NCI-H1048 (cell line): ENCODE measurements around the gene TMED8.
"Not testable (repeated sequence)": the region's sequence is repeated elsewhere in the genome, so short reads cannot be mapped to it uniquely, and the experiment has no call there.

Source experiments
- DNase-seq: peaks from one replicate; lab custom pipeline; 2025; lab: John Stamatoyannopoulos, UW

TMED8 gene

DNA sequence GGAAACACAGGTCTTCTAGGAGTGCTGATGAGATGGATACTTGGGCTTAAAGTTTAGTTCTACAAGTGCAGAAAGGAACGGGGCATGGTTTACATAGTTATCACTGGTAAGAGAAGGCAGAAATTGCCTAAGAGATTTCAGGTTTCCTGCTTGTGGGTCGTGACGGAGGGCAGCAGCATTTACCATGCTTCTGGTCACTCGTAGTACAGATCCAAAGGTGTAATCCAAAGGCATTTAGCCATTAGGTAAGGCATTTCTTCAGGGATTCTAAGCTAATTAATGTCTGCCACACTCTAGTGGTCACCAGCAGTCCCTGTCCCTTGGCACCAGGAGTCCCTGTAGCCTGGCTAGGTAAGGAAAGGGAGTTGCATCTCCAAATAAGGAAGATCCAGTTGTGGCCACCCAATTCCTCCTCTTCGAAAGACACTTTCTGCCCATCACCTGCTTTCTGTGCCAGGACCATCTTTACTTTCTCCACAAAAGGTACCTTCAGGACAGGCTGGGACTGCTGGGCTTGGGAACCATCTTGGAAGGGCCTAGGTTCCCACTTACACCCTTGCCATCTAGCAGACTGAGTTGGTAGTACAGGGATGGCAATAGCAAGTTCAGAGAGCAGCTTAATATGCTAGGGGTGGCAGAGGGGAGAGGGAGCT, 54.5 kb downstream of the TMED8 start:
- DNase-seq = no peak

- peak; percentile 81 for DNase-seq
Measured at GRCh38 chr14:77320238-77320935, 56.5 kb downstream of the TMED8 start, which contains the start of gene POMT2. POMT2 (minus strand) TSS chr14:77320883; CDS start chr14:77320681, 202 bp downstream.

DNA sequence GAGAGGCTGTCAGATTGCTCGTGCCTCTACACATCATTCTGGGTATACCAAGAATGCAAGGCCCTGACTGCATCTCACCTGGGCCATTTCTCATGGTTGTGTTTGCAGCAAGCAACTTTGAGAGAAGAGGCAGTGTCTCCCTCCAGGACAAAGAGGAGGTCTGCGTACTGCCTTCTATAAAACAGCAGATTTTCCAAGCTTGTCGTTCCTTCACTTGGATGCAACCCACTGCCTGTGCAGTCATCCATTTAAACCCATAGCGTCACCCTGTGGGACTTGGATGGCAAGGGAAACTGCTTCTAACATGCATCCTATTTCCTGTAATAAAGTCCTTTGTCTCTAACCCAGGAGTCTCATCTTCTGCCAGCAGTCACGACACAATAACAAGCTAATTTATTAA, 57.5 kb downstream of the TMED8 start:
- DNase-seq = no peak

DNA sequence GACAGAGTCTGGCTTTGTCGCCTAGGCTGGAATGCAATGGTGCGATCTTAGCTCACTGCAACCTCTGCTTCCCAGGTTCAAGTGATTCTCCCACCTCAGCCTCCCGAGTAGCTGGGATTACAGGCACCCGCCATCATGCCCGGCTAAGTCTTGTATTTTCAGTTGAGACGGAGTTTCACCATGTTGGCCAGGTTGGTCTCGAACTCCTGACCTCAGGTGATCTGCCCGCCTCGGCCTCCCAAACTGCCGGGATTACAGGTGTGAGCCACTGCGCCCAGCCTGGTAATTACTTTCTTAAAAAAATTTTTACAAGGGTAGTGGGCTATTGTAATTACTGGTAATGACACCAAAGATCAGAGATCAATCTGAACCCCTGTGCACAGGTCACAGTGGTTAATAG, 58.1 kb downstream of the TMED8 start:
- DNase-seq = not testable (repeated sequence)

DNA sequence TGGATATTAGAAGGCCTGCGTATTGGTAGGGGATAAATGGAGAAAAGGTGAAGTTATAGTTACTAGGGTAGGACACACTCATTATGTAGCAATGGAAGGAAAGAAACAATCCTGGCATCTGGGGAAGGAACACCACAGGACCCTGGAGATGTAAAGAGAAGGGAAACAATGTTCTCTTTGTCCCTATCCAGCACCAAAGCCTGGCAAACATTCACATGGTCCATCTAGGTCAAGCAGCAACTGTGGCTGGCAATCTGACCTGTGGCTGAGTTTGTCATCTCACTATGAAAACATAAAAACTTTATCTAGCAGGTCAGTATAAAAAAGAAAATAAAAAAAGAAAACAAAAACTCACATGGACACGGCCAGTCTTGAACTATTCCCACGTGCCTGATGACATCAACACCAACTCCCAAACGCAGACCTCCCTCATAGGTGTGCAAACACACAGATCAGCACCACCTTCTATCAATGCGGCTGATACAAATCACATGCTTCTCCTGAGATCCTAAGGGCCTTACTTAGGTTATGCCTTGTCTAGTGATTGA, 58.8 kb downstream of the TMED8 start:
- DNase-seq = no peak

- DNase-seq = no peak
Measured at GRCh38 chr14:77316872-77317301, 60.0 kb downstream of the TMED8 start.

DNA sequence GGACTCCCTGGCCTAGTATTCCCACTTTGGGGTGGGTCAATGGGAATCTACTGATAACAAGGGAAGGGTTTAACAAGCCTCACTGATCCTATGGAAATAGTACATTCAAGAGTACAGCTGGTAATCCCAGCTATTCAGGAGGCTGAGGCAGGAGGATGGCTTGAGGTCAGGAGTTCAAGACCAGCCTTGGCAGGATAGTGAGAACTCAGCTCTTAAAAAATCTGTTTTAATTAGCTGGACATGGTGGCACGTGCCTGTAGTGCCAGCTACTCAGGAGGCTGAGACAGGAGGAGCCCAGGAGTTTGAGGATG, 60.7 kb downstream of the TMED8 start:
- DNase-seq = no peak

- DNase-seq = no peak
Measured at GRCh38 chr14:77314539-77315457, 62.1 kb downstream of the TMED8 start.

DNA sequence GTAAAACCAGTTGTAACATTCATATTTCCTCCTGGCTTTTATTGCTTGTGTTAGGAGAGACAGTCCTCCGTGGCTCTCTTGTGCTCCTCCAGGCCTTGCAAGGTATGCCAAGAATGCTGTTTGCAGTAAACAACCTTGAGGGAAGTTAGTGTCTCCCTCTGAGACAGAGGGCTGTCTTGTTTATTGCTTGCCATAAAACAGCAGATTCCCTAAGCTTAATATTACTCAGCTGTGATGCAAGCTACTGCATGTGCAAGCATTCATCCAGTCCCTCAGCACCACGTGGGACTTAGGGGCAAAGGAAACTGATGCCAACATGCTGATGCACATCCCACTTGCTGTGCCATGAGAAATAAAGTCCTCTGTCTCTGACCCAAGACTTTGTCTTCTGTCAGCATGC, 62.9 kb downstream of the TMED8 start:
- DNase-seq = no peak

DNA sequence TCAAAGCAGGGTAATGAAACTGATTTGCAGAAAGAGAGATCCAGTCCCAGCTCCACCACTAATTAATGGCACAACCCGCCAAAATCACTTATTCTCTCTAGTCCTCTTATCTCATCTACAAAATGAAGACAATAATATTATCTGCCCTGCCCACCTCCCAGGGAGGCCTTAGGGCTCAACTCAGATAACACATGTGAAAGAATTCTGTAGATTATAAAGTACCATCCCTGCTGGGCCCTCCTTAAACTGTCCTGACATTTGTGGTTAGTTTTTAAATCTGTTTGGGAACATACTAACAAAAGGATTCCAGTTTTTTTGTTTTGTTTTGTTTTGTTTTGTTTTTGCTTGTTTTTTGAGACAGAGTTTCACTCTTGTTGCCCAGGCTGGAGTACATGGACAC, 63.5 kb downstream of the TMED8 start:
- DNase-seq = no peak

DNA sequence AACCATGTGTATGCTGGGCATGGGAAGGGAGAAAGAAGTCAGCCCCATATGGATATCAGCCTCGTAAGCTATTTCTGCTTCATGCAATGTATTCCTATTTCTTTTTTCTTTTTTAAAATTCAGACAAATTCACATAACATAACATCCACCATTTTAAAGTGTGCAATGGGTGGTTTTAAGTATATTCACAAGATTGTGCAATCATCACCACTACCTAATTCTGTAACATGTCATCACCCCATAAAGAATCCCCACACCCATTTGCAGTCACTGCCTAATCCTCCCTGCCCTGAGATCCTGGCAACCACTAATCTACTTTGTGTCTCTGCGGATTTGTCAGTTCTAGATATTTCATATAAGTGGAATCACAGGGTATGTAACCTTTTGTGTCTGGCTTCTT, 65.7 kb downstream of the TMED8 start:
- DNase-seq = no peak

GRCh38 chr14:77310026-77310425, 66.9 kb downstream of the TMED8 start:
- no peak for DNase-seq

GRCh38 chr14:77309131-77309530, 67.8 kb downstream of the TMED8 start:
- no peak for DNase-seq

GRCh38 chr14:77306851-77307496, 69.9 kb downstream of the TMED8 start:
- DNase-seq = no peak

DNA sequence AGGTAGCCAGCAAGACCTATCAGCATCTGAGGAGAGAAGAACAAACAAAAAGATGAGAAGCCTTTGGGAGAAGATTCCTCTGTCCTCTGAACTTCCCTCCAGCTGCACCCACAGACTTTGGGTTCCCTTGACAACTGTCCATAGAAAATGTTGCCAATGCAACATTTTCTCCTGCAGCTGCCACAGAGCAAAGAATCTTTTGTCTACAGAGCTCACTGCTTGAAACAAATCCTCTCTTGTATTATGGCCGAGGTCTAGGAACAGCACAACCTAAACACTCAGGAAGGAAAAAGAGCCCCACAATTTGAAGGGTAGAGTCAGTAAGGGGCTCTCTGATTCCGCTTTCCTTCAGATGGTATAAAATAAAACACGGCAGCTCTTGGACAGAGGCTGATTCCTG, 70.5 kb downstream of the TMED8 start:
- DNase-seq = no peak

DNA sequence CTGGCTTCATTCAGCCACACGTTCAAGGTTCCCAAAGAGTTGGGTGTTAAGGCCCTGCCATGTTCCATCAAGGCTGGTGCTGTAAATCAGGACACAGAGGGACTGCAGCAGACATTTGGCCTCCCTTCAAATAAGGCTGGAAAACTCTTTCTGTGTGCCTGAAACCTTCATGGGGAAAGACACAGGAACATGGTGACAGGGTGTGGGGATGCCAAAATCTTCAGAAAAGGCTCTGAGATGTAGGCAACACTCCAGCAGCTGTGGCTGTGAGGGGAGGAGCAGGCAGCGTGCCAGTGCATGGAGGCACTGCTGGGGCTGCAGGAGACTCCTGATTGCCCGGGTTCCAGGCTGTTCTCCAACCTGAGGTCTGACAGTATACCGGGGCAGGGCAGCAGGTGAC, 71.2 kb downstream of the TMED8 start:
- no peak for DNase-seq

- DNase-seq = no peak
Measured at GRCh38 chr14:77303417-77304156, 73.3 kb downstream of the TMED8 start.

DNA sequence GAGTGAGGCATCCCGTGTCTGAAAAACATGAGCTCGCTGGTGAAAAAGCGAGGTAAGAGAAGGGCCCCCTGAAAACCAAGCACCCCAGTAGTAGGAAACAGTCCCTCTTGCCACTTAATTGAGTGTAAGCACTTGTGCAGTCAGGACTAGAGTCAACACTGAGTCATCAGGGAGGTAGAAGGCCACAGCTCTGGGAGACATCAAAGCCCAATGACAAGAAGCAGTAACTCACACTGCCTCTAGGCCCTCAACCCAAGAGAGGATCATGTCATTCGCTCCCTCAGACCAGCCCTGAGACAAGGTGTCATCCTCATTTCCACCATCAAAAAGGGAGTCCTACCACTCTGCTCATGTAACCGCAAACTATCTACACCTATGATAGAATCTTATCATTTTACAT, 74.0 kb downstream of the TMED8 start:
- DNase-seq = no peak

DNA sequence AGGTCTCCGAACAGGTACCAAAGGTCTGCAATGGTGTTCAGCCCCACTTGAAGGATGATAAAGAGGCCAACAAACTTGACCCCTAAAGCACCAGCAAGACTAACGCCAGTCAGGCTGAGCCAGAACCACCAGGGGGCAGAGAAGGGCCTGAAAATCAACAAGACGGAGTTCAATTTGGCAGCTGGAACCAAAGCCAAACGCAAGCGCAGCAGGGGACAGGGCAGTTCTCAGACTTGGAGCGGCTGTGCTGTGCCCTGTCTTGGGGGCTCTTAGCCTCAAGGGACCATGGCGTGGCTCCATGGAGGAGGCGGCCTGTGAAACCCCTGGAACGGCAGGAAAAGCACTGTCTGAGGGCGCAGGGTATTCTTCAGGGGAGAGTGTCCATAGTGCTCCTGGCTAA, 75.8 kb downstream of the TMED8 start:
- DNase-seq = no peak

DNA sequence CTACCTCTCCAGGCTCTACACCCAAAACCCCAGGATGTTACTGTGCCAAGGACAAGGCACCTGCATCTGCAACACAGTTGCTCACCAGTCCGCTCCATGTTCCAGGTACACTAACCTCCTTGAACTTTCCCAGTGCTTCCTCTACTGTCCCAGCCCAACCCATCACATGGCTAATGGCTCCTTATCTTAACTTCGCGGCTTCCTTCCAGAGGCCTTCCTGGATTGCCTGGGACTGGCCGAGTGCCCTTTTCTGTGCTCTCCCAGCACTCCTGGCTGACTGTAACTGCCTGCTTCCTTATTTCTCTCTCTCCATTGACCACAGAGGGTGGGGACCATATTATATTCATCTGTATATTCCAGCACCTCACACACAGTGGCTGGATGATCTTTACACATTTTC, 77.1 kb downstream of the TMED8 start:
- DNase-seq = no peak

DNA sequence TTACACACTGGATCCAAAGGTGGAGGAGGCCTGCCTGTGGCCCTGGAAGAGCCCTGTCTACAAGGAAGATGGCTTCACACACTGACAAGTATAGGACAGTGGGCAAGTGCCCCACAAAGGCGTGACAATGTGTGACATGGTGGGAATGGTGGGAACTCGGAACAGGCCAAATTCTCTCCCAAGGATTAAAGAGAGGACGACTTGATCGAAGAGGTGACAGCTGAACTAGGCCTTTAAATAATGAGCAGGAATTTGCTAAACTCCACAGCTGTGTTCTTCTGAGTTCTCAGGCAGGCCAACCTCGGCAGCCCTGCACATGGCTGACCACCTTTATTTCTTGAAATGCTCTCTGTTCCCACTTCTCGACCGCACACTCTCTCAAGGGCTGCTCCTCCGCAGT, 80.0 kb downstream of the TMED8 start:
- DNase-seq = no peak
